Measurements from ENCODE around the gene ZNF529. TPM values are rescaled to one million over a fixed set of nuclear protein-coding genes. Genes with fewer than 3 reads are reported as not detected.

ZNF529 gene
- total and polyA plus RNA-seq, 2 of the 13 experiments (the other 11 are each of a cell fraction or from before 2014, with no cell fraction given): 9.3 to 10.6 TPM

DNA sequence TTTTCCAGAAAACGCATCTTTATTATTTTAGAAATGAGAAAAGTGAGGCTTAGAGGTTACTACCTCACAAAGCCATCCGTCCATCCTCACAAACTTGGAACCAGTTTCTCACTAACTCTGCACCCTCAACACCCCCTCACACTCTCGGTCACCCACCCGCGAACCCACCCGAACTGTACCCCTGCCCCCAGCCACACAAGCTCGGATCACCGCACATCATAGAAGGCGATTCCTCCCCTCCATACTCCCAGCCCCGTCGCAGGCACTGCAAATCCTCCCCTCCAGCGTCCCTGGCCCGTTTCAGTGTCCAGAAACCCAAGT is 45.3 kb downstream of the ZNF529 start (continued):
- TF ChIP-seq ZNF138 (CRISPR knock-in tag; IDR thresholded peaks at IDR 0.05; ENCODE audit: low read depth): 0 out of 2 replicates have a peak, but pooled peaks have one; percentile 57

DNA sequence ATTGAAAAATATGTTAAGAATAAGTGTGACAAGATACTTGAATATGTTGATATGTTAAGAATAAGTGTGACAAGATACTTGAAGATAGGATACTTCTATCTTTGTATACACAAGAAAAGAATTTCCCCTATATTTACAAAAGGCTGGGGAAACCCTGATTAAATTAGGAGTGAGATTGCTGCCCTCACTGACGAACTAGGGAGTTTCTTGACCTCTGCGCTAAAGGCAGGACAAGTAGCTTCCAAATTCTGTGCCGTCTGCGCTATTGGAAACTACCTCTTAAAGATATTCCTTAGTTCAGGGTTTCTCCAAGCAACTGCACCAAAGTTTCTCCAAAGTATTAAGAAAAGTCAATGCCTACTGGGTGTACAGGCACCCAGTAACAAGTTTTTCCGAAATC is 45.8 kb downstream of the ZNF529 start:
- Histone ChIP-seq H2AFZ (ENCODE audit: low read length) (no peak overlapping the region), H3K4me3 (replicated peaks in 1 of 3; ENCODE audit: insufficient read depth in 1 of 3, low read depth in 2 of 3, low read length in 3 of 3) (peak overlapping the region; percentile 73 to 93 (median 85); a peak in 5 of 6 replicates), H3K9me3 (ENCODE audit: low read length) (peaks cover 18% of the 10 kb centered on the region), H3K4me1 (ENCODE audit: insufficient read depth, low read length) (peaks cover 18% of the 10 kb centered on the region), H3K36me3 (replicated peaks in 1 of 2; ENCODE audit: control insufficient read depth in 1 of 2, insufficient read depth in 2 of 2, low read length in 2 of 2) (peaks cover 0 to 12% of the 10 kb centered on the region in 2 experiments; a peak in 2 of 5 replicates), H4K20me1 (ENCODE audit: insufficient read depth, low read length) (no peaks in the 10 kb centered on the region), H3K27ac (ENCODE audit: extremely low read length, insufficient read depth, low read length) (peak overlapping the region; percentile 86), H3K4me2 (ENCODE audit: low read depth, low read length) (peak overlapping the region; percentile 100), H3K79me2 (ENCODE audit: insufficient read depth, low read length) (peaks cover 23% of the 10 kb centered on the region), H3K27me3 (ENCODE audit: control insufficient read depth in 1 of 2, insufficient read depth in 2 of 2, low read length in 2 of 2) (no peaks in the 10 kb centered on the region; a peak in 1 of 5 replicates), H3K9ac (ENCODE audit: insufficient read depth, low read depth, low read length) (peak overlapping the region; percentile 90)
- in situ Hi-C loops (cut with HindIII; ENCODE audit: extremely low pct_ligation_motif_present, low pct_unique_long_range_greater_than_20kb): no loop called here
- ChIA-PET CTCF (ENCODE audit: low intra/inter-chr PET ratio, low total read pairs) (no interaction called here), POLR2A (interaction anchor here (1.6 kb wide), 1 partner anchor 78 kb away, joined by 11 read pairs; the partner anchor contains the start of gene ZNF382)
- FAIRE-seq: no peak
- no peak for TF ChIP-seq DMTF1 (CRISPR knock-in tag; IDR thresholded peaks at IDR 0.05)
- no peak for TF ChIP-seq ZNF747 (CRISPR knock-in tag; IDR thresholded peaks at IDR 0.05; ENCODE audit: borderline replicate concordance)
- no peak for TF ChIP-seq HOXA3 (CRISPR knock-in tag; IDR thresholded peaks at IDR 0.05)
- BruUV-seq (replicated peaks): TSS peak; percentile 77
- 10% methylated on average over 5 of the region's 5 CpGs for WGBS (ENCODE audit: low lambda C conversion rate)
- intact Hi-C loops (cut with micrococcal nuclease; ENCODE audit: unreplicated experiment): loop anchor here (2.0 kb wide), 1 partner anchor 39 kb away; the partner anchor contains the start of gene ZNF566
- no peak for ATAC-seq
- DNase-seq (ENCODE audit: low spot score): no peak

All from HepG2 (cell line).